Measurements from ENCODE around the gene ZNF829. TPM values are rescaled to one million over a fixed set of nuclear protein-coding genes. Genes with fewer than 3 reads are reported as not detected.

The ZNF829 gene
- total and polyA plus RNA-seq, 2 donors (not counting 1 experiment from before 2014, with no cell fraction given) = 1.5 to 9.6 TPM

DNA sequence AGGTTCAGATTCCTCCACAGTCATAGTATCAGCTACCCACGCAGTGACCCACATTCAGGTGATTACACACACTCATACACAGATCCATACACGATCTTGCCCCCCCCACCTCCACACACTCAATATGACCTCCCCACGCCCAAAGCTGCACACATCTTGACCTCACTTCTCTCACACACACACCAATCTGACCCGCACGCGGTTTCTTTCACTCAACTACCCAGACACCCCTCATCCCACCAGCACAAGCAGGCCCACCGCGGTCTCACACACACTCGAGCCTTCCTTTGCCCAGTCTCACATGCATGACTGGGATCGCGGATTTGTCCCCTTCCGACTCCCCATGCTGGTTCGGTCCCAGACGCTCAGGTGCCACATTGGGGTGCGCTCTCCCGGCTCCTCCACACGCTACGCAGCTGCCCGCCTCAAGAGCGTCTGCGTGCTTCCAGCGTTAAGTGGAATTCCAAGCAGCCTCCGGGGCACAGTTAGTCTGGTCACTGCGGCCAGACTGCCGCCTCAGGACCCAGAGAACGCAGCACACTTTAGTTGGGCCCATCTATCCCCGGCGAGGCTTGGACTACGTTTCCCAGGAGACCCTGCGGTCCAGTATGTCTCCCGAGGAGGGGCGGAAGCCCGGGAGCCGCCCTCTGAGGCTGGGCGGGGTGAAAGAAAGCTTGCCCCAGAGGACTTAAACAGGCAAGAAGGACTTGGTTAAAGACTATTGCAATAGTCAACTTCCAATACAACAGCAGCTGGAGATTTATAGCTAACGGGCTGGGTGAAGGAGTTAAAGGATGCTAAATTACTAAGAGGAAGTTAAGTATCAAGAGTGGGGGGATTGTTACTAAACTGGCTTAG, 66.2 kb downstream of the ZNF829 start:
- CTCF ChIA-PET = interaction anchor here (0.6 to 3.3 kb wide), 4 partner anchors 9 to 521 kb away, joined by 3 to 23 read pairs (median 3); partner anchors contain the start of genes ZNF527 and ZNF790

More for the DNA sequence above, 66.2 kb downstream of the ZNF829 start:
- H3K4me3 ChIP-seq (ENCODE audit: control extremely low read depth in 1 of 5, extremely low read depth in 1 of 5, insufficient read depth in 1 of 5, low read depth in 2 of 5, low read length in 4 of 5) = peak overlapping the region; percentile 92 to 100 (median 93)
- peak; percentile 91 for DNase-seq
- peaks cover 2% of the 10 kb centered on the region for H3K9me3 Mint-ChIP-seq (ENCODE audit: insufficient read depth)
- no peaks in the 10 kb centered on the region for H3K27me3 ChIP-seq (replicated peaks in 1 of 4; ENCODE audit: control extremely low read depth in 1 of 4, control insufficient read depth in 3 of 4, insufficient read depth in 4 of 4, low read length in 3 of 4)
- TF ChIP-seq EZH2 (IDR thresholded peaks at IDR 0.05; ENCODE audit: borderline replicate concordance, insufficient read depth, low read depth, low read length, poor library complexity, severe bottlenecking) = no peak
- TF ChIP-seq, protein P1, sequence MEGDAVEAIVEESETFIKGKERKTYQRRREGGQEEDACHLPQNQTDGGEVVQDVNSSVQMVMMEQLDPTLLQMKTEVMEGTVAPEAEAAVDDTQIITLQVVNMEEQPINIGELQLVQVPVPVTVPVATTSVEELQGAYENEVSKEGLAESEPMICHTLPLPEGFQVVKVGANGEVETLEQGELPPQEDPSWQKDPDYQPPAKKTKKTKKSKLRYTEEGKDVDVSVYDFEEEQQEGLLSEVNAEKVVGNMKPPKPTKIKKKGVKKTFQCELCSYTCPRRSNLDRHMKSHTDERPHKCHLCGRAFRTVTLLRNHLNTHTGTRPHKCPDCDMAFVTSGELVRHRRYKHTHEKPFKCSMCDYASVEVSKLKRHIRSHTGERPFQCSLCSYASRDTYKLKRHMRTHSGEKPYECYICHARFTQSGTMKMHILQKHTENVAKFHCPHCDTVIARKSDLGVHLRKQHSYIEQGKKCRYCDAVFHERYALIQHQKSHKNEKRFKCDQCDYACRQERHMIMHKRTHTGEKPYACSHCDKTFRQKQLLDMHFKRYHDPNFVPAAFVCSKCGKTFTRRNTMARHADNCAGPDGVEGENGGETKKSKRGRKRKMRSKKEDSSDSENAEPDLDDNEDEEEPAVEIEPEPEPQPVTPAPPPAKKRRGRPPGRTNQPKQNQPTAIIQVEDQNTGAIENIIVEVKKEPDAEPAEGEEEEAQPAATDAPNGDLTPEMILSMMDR (IDR thresholded peaks at IDR 0.05) = no peak
- ATAC-seq (ENCODE audit: low read depth) = peak; percentile 88
- H3K27me3 Mint-ChIP-seq = no peaks in the 10 kb centered on the region
- H3K4me2 ChIP-seq (replicated peaks; ENCODE audit: low read depth, low read length, poor library complexity, severe bottlenecking) = peak overlapping the region; percentile 93
- H2AFZ ChIP-seq (ENCODE audit: insufficient read depth, low read depth, low read length, poor library complexity, severe bottlenecking) = peak overlapping the region; percentile 98
- H3K79me2 ChIP-seq (ENCODE audit: control insufficient read depth, insufficient read depth, low read length) = peaks cover 70% of the 10 kb centered on the region
- H3K9ac ChIP-seq (ENCODE audit: low read length) = peak overlapping the region; percentile 88
- peaks cover 16 to 20% of the 10 kb centered on the region in 2 donors for H3K4me1 ChIP-seq (ENCODE audit: control insufficient read depth in 2 of 2, insufficient read depth in 2 of 2, low read length in 2 of 2)
- peak overlapping the region; percentile 74 to 84 for H3K27ac ChIP-seq (ENCODE audit: low read length in 2 of 2)
- peaks cover 0 to 14% (median 1%) of the 10 kb centered on the region in 3 donors for H3K9me3 ChIP-seq (ENCODE audit: control extremely low read depth in 1 of 3, control insufficient read depth in 2 of 3, insufficient read depth in 1 of 3, low read length in 2 of 3)
- peaks cover 2 to 12% of the 10 kb centered on the region in 2 experiments for H3K36me3 ChIP-seq (replicated peaks in 1 of 2; ENCODE audit: control extremely low read depth in 1 of 2, control insufficient read depth in 1 of 2, extremely low read depth in 1 of 2, insufficient read depth in 2 of 2, low read length in 1 of 2)
- WGBS (ENCODE audit: insufficient coverage) = under 1% methylated on average over 36 of the region's 36 CpGs
- H3K4me3 Mint-ChIP-seq = no peak overlapping the region
- intact Hi-C loops (cut with micrococcal nuclease) = loop anchor here (1.0 to 2.0 kb wide), 14 partner anchors 12 to 745 kb away; partner anchors contain the start of genes ZFP14, ZFP82, ZNF260 and ZNF383
- H3K27ac Mint-ChIP-seq = no peak overlapping the region
- POLR2A ChIA-PET = interaction anchor here (1.0 to 3.1 kb wide), 5 partner anchors 12 to 635 kb away, joined by 3 to 41 read pairs (median 4); partner anchors contain the start of genes ZNF146, ZNF382, ZNF565 and ZNF790
- peaks cover 5% of the 10 kb centered on the region for H3K4me1 Mint-ChIP-seq
- no peaks in the 10 kb centered on the region for H4K20me1 ChIP-seq (ENCODE audit: control insufficient read depth, insufficient read depth, low read length, poor library complexity, severe bottlenecking)
